RWPE1 (cell line): Measurements from ENCODE around the gene RPE65.
"Not testable (repeated sequence)": the region's sequence is repeated elsewhere in the genome, so short reads cannot be mapped to it uniquely, and the experiment has no call there.

Experiments used
- CTCF ChIA-PET: fragments of 350-600 bp; sonication (Branson Sonifier 250); formaldehyde crosslinking; extraction: SDS; loops from one replicate; lab custom pipeline; 2021; lab: Yijun Ruan, JAX
- POLR2A ChIA-PET: fragments of 400-600 bp; formaldehyde crosslinking; extraction: SDS; loops from one replicate; lab custom pipeline; 2020; ENCODE audit warnings: antibody characterized with exemption; ENCODE audit not compliant: low non-redundant PET; lab: Yijun Ruan, JAX
- DNase-seq: peaks from one replicate; pipeline ENCODE4 v3.0.0; 2012; ENCODE audit warnings: low spot score
- H3K27ac ChIP-seq: fragments of 450-650 bp; 2 replicates; pipeline ENCODE4 v1.5.1; 2017
- TF ChIP-seq, protein P1 (sequence below): fragments of 450-650 bp; conservative IDR thresholded peaks from 2 replicates; pipeline ENCODE4 v1.5.1; 2017; ENCODE audit warnings: low read depth, mild to moderate bottlenecking

Gene RPE65

DNA sequence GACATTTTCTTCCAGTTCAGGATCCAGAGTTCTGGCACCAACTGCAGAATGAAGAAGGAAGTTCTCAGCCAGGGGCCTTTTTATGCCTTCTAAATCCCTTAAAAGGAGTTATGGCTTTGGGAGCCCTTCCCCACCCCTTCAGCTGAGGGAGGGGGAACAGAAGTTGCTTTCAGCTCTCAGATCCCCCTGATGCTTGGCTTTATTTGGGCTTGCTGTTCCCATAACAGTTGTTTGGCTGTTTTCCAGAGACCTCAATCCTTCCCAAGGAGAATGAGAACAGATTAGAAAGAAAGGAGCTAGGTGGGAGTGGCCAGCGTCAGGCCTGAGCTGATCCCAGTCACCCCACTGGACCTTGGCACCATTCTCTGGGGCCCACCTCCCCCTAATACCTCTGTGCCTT lies at the start of gene RPE65:
Gene RPE65 (minus strand): TSS at position 54 of the 400 bp plus-strand sequence. CDS start 49 bp downstream, at position 5.
- POLR2A ChIA-PET, result no interaction called here
- CTCF ChIA-PET, result no interaction called here
- TF ChIP-seq, protein P1, sequence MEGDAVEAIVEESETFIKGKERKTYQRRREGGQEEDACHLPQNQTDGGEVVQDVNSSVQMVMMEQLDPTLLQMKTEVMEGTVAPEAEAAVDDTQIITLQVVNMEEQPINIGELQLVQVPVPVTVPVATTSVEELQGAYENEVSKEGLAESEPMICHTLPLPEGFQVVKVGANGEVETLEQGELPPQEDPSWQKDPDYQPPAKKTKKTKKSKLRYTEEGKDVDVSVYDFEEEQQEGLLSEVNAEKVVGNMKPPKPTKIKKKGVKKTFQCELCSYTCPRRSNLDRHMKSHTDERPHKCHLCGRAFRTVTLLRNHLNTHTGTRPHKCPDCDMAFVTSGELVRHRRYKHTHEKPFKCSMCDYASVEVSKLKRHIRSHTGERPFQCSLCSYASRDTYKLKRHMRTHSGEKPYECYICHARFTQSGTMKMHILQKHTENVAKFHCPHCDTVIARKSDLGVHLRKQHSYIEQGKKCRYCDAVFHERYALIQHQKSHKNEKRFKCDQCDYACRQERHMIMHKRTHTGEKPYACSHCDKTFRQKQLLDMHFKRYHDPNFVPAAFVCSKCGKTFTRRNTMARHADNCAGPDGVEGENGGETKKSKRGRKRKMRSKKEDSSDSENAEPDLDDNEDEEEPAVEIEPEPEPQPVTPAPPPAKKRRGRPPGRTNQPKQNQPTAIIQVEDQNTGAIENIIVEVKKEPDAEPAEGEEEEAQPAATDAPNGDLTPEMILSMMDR, result no peak
- no peak for DNase-seq
- no peak within 1 kb of the TSS for H3K27ac ChIP-seq

- H3K27ac ChIP-seq, result peak overlapping the region; percentile 80
- DNase-seq, result no peak
- CTCF ChIA-PET, result no interaction called here
- TF ChIP-seq, protein P1, result no peak
- POLR2A ChIA-PET, result no interaction called here
Observed at GRCh38 chr1:68497358-68497698, 47.6 kb upstream of the RPE65 start.

DNA sequence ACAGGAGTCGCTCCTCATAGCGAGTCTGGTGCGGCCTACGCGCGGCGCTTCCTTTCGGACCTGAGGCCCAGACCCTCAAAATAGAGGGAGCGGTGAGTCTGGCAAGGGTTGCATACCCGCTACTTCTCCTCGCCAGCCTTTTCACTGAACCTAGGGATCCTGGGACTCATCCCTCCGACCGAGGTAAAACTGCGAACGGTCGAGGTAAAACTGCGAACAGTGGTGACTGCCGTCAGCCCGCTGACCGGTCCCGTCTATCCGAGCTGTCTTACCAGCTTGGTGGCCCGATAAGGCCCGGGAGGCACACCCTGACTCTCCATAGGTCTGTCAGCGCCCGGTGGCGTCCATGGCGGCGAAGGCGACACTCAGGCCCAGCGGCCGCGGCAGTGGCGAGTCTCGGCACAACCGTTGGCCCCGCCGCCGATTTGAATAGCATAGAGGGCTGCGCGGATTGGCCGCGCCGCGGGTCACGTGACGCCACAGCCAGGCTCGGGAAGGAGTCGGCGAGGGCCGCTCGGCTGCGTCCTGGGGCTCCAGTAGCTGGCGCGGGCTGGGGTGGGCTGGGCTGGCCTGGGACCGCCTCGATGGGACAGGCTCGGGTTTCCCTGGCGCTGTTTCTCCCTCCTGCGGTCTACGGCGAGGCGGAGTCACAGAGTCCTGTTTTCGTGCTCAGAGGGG lies 47.1 kb upstream of the RPE65 start, which contains the start of gene DEPDC1:
Gene DEPDC1 (minus strand): TSS at position 403 of the 678 bp plus-strand sequence. CDS start 83 bp downstream, at position 320.
- CTCF ChIA-PET, result interaction anchor here (0.6 kb wide), 1 partner anchor 594 kb away, joined by 5 read pairs; no protein-coding TSS in a partner anchor
- POLR2A ChIA-PET, result no interaction called here
- peak; percentile 97 for DNase-seq
- TF ChIP-seq, protein P1, result no peak
- peak within 1 kb of the TSS; percentile 80 for H3K27ac ChIP-seq

GRCh38 chr1:68495968-68496679 lies 46.4 kb upstream of the RPE65 start:
- DNase-seq, result no peak
- TF ChIP-seq, protein P1, result no peak
- peak overlapping the region; percentile 80 for H3K27ac ChIP-seq
- CTCF ChIA-PET, result interaction anchor here (0.6 kb wide), 1 partner anchor 594 kb away, joined by 5 read pairs; no protein-coding TSS in a partner anchor
- POLR2A ChIA-PET, result no interaction called here

GRCh38 chr1:68495532-68495931 lies 45.8 kb upstream of the RPE65 start:
- TF ChIP-seq, protein P1, result no peak
- H3K27ac ChIP-seq, result no peak overlapping the region
- CTCF ChIA-PET, result interaction anchor here (0.6 kb wide), 1 partner anchor 44 kb away, joined by 4 read pairs; no protein-coding TSS in a partner anchor
- no peak for DNase-seq
- POLR2A ChIA-PET, result no interaction called here

DNA sequence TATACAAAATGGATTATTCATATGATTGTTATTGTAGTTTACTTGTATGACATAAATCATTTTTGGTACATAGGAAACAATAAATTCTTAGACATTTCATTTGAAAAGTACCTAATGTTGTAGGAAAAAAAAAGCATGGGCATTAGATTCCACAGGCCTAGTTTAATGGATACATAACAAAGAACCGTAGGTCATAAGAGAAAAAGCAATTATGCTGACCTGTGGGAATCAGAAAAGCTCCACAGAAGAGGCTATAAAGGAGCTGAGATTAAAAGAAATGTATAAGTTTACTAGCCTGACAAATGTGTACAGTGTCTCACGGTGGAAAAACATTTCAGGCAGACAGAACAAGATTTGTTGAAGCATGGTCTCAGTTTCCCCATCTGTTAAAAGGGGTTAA lies 43.4 kb upstream of the RPE65 start:
- no peak for DNase-seq
- no peak overlapping the region for H3K27ac ChIP-seq
- TF ChIP-seq, protein P1, result no peak
- CTCF ChIA-PET, result interaction anchor here (0.6 kb wide), 1 partner anchor 1213 kb away, joined by 3 read pairs; no protein-coding TSS in a partner anchor
- POLR2A ChIA-PET, result no interaction called here

- CTCF ChIA-PET, POLR2A ChIA-PET, DNase-seq, H3K27ac ChIP-seq: not testable (repeated sequence)
Observed at GRCh38 chr1:68492255-68492654, 42.5 kb upstream of the RPE65 start.
